ENCODE results near the gene CEPT1.

DNA sequence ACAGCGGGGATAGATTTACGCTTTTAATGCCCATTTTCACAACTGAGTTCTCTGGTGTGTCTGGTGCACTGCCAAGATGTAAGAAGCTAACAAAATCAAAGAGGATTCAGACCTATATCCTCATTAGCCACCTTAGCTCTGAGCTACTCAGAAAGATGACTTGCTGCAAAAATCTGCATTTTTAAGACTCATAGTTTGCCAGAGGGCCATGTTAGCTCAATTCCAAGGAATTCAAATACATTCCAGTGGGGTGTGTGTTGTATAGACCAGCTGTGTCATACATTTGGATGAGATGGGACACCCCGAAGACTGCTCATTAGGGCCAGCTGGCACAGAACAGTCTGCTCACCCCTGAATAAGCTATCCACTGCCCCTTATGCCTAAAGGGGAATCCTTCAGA, 51.5 kb downstream of the CEPT1 start:
- TF ChIP-seq ZNF384 (IDR thresholded peaks at IDR 0.05) (no peak), FOXM1 (IDR thresholded peaks at IDR 0.05; ENCODE audit: borderline replicate concordance) (no peak), TARDBP (IDR thresholded peaks at IDR 0.05) (no peak)
